C4-2B (cell line): ENCODE measurements around the gene NRN1.

Experiments used
- ZFX ChIP-seq: fragments of 450-650 bp; IDR thresholded peaks from 2 replicates; pipeline ENCODE4 v1.6.1; 2017
- TF ChIP-seq, protein P1 (sequence below): fragments of 450-650 bp; conservative IDR thresholded peaks from 2 replicates; pipeline ENCODE4 v1.5.1; 2017; ENCODE audit warnings: mild to moderate bottlenecking

DNA sequence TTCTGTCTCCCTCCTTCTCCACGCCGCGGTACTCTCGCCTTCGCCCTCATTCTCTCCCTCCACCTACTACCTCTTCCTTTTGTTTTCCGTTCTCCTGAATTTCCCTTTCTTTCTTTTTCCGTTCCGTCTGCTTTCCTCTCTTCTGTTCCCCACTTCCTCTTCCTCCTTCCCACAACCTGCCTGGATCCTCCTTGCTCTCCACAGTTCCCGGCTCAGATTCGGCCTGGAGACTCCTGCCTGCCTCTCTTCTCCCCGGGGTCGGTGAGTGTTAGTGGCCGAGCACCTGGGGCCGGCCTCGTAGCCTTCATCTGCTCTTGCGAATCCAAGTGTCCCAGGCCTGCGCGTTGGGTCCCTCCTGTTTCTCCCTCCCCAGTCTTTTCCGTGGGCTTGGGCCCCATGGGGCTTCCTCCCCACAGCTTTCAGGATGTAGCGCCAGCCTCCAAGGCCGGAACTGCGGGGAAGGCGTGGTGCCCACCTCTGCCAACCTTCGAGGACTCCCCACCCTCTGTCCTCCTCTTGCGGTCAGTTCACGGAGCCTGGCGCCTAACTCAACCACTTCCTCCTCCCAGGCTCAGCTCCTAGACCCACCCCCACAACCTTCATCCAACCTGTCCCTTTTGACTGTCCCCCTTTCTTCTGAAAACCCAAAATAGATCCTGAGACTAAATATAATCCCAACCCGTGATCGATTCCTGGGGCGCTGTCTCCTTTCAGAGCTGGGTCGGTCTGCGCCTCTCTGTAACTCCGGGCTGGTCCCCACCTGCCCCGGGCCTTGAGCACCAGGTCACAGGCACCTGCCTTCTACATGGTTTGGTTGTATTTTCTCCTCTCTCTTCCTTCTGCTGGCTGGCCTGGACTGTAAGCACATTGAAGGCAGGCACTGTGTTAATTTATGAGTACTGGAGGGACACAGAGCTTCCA is 6.8 kb downstream of the NRN1 start:
- TF ChIP-seq, protein P1, sequence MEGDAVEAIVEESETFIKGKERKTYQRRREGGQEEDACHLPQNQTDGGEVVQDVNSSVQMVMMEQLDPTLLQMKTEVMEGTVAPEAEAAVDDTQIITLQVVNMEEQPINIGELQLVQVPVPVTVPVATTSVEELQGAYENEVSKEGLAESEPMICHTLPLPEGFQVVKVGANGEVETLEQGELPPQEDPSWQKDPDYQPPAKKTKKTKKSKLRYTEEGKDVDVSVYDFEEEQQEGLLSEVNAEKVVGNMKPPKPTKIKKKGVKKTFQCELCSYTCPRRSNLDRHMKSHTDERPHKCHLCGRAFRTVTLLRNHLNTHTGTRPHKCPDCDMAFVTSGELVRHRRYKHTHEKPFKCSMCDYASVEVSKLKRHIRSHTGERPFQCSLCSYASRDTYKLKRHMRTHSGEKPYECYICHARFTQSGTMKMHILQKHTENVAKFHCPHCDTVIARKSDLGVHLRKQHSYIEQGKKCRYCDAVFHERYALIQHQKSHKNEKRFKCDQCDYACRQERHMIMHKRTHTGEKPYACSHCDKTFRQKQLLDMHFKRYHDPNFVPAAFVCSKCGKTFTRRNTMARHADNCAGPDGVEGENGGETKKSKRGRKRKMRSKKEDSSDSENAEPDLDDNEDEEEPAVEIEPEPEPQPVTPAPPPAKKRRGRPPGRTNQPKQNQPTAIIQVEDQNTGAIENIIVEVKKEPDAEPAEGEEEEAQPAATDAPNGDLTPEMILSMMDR, result no peak
- TF ChIP-seq ZFX, result no peak
